Activated CD8-positive, alpha-beta memory T cell treated with anti-CD3 and anti-CD28 coated beads for 36 hours (primary cell): Measurements from ENCODE around the gene PTCD2. TPM values are rescaled to one million over a fixed set of nuclear protein-coding genes. Genes with fewer than 3 reads are reported as not detected.

Experiments used
- CTCF ChIA-PET: fragments of 350-600 bp; sonication (Branson Sonifier 250); formaldehyde crosslinking; loops from one replicate; lab custom pipeline; 2021; ENCODE audit warnings: antibody characterized with exemption; lab: Charles Lee
- POLR2A ChIA-PET: fragments of 350-600 bp; sonication (Branson Sonifier 250); formaldehyde crosslinking; loops from one replicate; lab custom pipeline; 2021; ENCODE audit warnings: antibody characterized with exemption; lab: Charles Lee
- total RNA-seq, 2 experiments: library from RNA; stranded (reverse); gene quantifications; one replicate each; pipeline ENCODE4 v1.2.3, GENCODE V29; 2021

Gene PTCD2
- 10 to 100 TPM; 13.8 to 16.1 TPM for total RNA-seq

- CTCF ChIA-PET = interaction anchor here (1.6 kb wide), 1 partner anchor 12 kb away, joined by 11 read pairs; no protein-coding TSS in a partner anchor
- POLR2A ChIA-PET = interaction anchor here (0.5 to 2.8 kb wide), 3 partner anchors 12 to 764 kb away, joined by 3 to 44 read pairs (median 3); no protein-coding TSS in a partner anchor
Observed at GRCh38 chr5:72319976-72320752, at the start of gene PTCD2, which contains the start of gene MRPS27. Gene PTCD2 (plus strand): TSS chr5:72320373. CDS start chr5:72320383, 10 bp downstream. Gene MRPS27 (minus strand): TSS chr5:72320240. CDS start chr5:72320221, 19 bp downstream.

GRCh38 chr5:72271702-72272101 is 48.5 kb upstream of the PTCD2 start:
- CTCF ChIA-PET = interaction anchor here (1.4 kb wide), 1 partner anchor 9 kb away, joined by 3 read pairs; no protein-coding TSS in a partner anchor
- POLR2A ChIA-PET = no interaction called here

GRCh38 chr5:72272398-72272797 is 47.8 kb upstream of the PTCD2 start:
- CTCF ChIA-PET = no interaction called here
- POLR2A ChIA-PET = no interaction called here

GRCh38 chr5:72273547-72273946 is 46.6 kb upstream of the PTCD2 start:
- CTCF ChIA-PET = no interaction called here

GRCh38 chr5:72276219-72276752 is 43.9 kb upstream of the PTCD2 start:
- POLR2A ChIA-PET = no interaction called here
- CTCF ChIA-PET = no interaction called here

More at GRCh38 chr5:72273547-72273946, 46.6 kb upstream of the PTCD2 start:
- POLR2A ChIA-PET = no interaction called here

- CTCF ChIA-PET = interaction anchor here (0.9 kb wide), 1 partner anchor 9 kb away, joined by 3 read pairs; no protein-coding TSS in a partner anchor
Observed at GRCh38 chr5:72280581-72281069, 39.5 kb upstream of the PTCD2 start.

GRCh38 chr5:72281430-72281763 is 38.8 kb upstream of the PTCD2 start:
- CTCF ChIA-PET = interaction anchor here (0.9 kb wide), 1 partner anchor 10 kb away, joined by 3 read pairs; no protein-coding TSS in a partner anchor

More at GRCh38 chr5:72280581-72281069, 39.5 kb upstream of the PTCD2 start:
- POLR2A ChIA-PET = no interaction called here

GRCh38 chr5:72281764-72282499 is 38.2 kb upstream of the PTCD2 start:
- ChIA-PET POLR2A (no interaction called here), CTCF (no interaction called here)

More at GRCh38 chr5:72281430-72281763, 38.8 kb upstream of the PTCD2 start:
- POLR2A ChIA-PET = no interaction called here

GRCh38 chr5:72282878-72283277 is 37.3 kb upstream of the PTCD2 start:
- CTCF ChIA-PET = no interaction called here
- POLR2A ChIA-PET = no interaction called here

GRCh38 chr5:72283358-72283757 is 36.8 kb upstream of the PTCD2 start:
- ChIA-PET POLR2A (no interaction called here), CTCF (no interaction called here)

- POLR2A ChIA-PET = no interaction called here
- CTCF ChIA-PET = no interaction called here
Observed at GRCh38 chr5:72284559-72285423, 35.4 kb upstream of the PTCD2 start.

GRCh38 chr5:72285424-72285821 is 34.8 kb upstream of the PTCD2 start:
- ChIA-PET CTCF (no interaction called here), POLR2A (no interaction called here)

GRCh38 chr5:72286798-72287197 is 33.4 kb upstream of the PTCD2 start:
- POLR2A ChIA-PET = no interaction called here
- CTCF ChIA-PET = no interaction called here

GRCh38 chr5:72288924-72289323 is 31.2 kb upstream of the PTCD2 start:
- CTCF ChIA-PET = interaction anchor here (0.6 kb wide), 1 partner anchor 1323 kb away, joined by 3 read pairs; no protein-coding TSS in a partner anchor
- POLR2A ChIA-PET = no interaction called here

GRCh38 chr5:72290356-72291133 is 29.6 kb upstream of the PTCD2 start:
- ChIA-PET POLR2A (no interaction called here), CTCF (interaction anchor here (0.5 kb wide), 1 partner anchor 34 kb away, joined by 3 read pairs; no protein-coding TSS in a partner anchor)

GRCh38 chr5:72291601-72292000 is 28.6 kb upstream of the PTCD2 start:
- POLR2A ChIA-PET = no interaction called here
- CTCF ChIA-PET = no interaction called here

- CTCF ChIA-PET = interaction anchor here (0.7 kb wide), 1 partner anchor 25 kb away, joined by 3 read pairs; no protein-coding TSS in a partner anchor
- POLR2A ChIA-PET = no interaction called here
Observed at GRCh38 chr5:72292411-72292810, 27.8 kb upstream of the PTCD2 start.

GRCh38 chr5:72293495-72294055 is 26.6 kb upstream of the PTCD2 start:
- ChIA-PET CTCF (no interaction called here), POLR2A (no interaction called here)
